ENCODE measurements around the gene SETD2. TPM values are rescaled to one million over a fixed set of nuclear protein-coding genes. Genes with fewer than 3 reads are reported as not detected.

SETD2 gene
- total RNA-seq, 2 experiments from 2014 or later = 87.3 to 87.4 TPM

DNA sequence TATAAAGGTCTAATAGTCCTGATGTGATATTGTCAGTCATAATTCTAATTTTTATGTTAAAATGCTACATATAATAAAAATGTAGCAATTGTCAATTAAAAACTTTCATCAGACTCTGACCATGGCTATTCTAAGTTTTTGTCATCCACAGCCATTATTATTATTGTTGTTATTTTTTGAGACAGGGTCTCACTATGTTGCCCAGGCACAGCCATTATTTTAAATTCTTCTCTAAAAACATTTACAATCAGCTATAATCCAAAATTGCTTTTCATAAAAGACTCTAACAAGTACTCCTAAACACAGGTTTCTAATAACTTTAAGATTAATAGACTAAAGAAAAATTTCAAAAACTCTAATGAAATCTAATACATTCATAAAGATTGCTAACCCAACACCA lies 41.0 kb upstream of the SETD2 start:
- intact Hi-C loops (cut with DNase I, micrococcal nuclease) = no loop called here
- no peaks in the 10 kb centered on the region for H3K4me1 Mint-ChIP-seq (ENCODE audit: low read depth)
- H3K27ac ChIP-seq (ENCODE audit: low read depth in 1 of 2, low read length in 2 of 2) = no peak overlapping the region
- no peaks in the 10 kb centered on the region for H3K9me3 ChIP-seq (ENCODE audit: control insufficient read depth in 1 of 2, insufficient read depth in 1 of 2, low read length in 2 of 2)
- DNase-seq (no peak), ATAC-seq (ENCODE audit: poor library complexity) (no peak)
- H3K36me3 ChIP-seq (ENCODE audit: insufficient read depth, low read length) = no peaks in the 10 kb centered on the region
- no peaks in the 10 kb centered on the region for H3K27me3 ChIP-seq (ENCODE audit: control insufficient read depth in 1 of 2, insufficient read depth in 2 of 2, low read length in 2 of 2)
- CTCF ChIA-PET = no interaction called here
- TF ChIP-seq, protein P1, sequence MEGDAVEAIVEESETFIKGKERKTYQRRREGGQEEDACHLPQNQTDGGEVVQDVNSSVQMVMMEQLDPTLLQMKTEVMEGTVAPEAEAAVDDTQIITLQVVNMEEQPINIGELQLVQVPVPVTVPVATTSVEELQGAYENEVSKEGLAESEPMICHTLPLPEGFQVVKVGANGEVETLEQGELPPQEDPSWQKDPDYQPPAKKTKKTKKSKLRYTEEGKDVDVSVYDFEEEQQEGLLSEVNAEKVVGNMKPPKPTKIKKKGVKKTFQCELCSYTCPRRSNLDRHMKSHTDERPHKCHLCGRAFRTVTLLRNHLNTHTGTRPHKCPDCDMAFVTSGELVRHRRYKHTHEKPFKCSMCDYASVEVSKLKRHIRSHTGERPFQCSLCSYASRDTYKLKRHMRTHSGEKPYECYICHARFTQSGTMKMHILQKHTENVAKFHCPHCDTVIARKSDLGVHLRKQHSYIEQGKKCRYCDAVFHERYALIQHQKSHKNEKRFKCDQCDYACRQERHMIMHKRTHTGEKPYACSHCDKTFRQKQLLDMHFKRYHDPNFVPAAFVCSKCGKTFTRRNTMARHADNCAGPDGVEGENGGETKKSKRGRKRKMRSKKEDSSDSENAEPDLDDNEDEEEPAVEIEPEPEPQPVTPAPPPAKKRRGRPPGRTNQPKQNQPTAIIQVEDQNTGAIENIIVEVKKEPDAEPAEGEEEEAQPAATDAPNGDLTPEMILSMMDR (IDR thresholded peaks at IDR 0.05) = no peak
- no peak overlapping the region for H3K4me3 Mint-ChIP-seq
- H3K36me3 Mint-ChIP-seq (ENCODE audit: low read depth) = no peaks in the 10 kb centered on the region
- H3K9me3 Mint-ChIP-seq = no peaks in the 10 kb centered on the region
- POLR2A ChIA-PET = no interaction called here
- no peaks in the 10 kb centered on the region for H3K4me1 ChIP-seq (ENCODE audit: insufficient read depth, low read length)
- no peak overlapping the region for H3K27ac Mint-ChIP-seq
- H3K27me3 Mint-ChIP-seq = no peaks in the 10 kb centered on the region
- H3K4me3 ChIP-seq (ENCODE audit: low read length) = no peak overlapping the region

DNA sequence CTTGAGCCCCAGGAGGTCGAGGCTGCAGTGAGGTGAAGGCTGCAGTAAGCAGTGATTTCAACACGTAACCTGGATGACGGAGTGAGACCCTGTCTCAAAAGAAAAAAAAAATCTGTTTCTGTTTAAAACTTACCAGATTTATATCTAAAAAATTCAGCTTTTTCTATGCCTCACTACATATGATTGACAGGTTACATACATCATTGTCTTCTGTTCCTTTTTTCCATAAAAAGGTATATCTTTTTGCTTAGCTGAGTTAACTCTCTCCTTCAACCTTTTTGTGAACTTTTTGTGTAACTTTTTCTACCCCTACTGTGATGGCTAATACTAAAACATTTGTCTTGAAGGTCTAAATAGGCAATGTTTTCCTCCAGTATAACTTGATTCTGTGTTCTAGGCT lies 38.6 kb upstream of the SETD2 start:
- no peaks in the 10 kb centered on the region for H3K36me3 ChIP-seq (ENCODE audit: insufficient read depth, low read length)
- no peak overlapping the region for H3K4me3 ChIP-seq (ENCODE audit: low read length)
- ChIA-PET CTCF (no interaction called here), POLR2A (no interaction called here)
- DNase-seq = no peak
- H3K36me3 Mint-ChIP-seq (ENCODE audit: low read depth) = no peaks in the 10 kb centered on the region
- H3K4me3 Mint-ChIP-seq = no peak overlapping the region
- no peaks in the 10 kb centered on the region for H3K27me3 ChIP-seq (ENCODE audit: control insufficient read depth in 1 of 2, insufficient read depth in 2 of 2, low read length in 2 of 2)
- no peaks in the 10 kb centered on the region for H3K4me1 ChIP-seq (ENCODE audit: insufficient read depth, low read length)
- ATAC-seq (ENCODE audit: poor library complexity) = no peak
- H3K9me3 ChIP-seq (ENCODE audit: control insufficient read depth in 1 of 2, insufficient read depth in 1 of 2, low read length in 2 of 2) = no peaks in the 10 kb centered on the region
- no peak overlapping the region for H3K27ac ChIP-seq (ENCODE audit: low read depth in 1 of 2, low read length in 2 of 2)
- TF ChIP-seq, protein P1 (IDR thresholded peaks at IDR 0.05) = no peak
- intact Hi-C loops (cut with DNase I, micrococcal nuclease) = no loop called here
- no peaks in the 10 kb centered on the region for H3K4me1 Mint-ChIP-seq (ENCODE audit: low read depth)
- no peak overlapping the region for H3K27ac Mint-ChIP-seq
- H3K27me3 Mint-ChIP-seq = no peaks in the 10 kb centered on the region
- no peaks in the 10 kb centered on the region for H3K9me3 Mint-ChIP-seq

GRCh38 chr3:47197287-47197686 lies 33.4 kb upstream of the SETD2 start:
- Histone ChIP-seq H3K36me3 (ENCODE audit: insufficient read depth, low read length) (no peaks in the 10 kb centered on the region), H3K27me3 (ENCODE audit: control insufficient read depth in 1 of 2, insufficient read depth in 2 of 2, low read length in 2 of 2) (no peaks in the 10 kb centered on the region), H3K9me3 (ENCODE audit: control insufficient read depth in 1 of 2, insufficient read depth in 1 of 2, low read length in 2 of 2) (no peaks in the 10 kb centered on the region), H3K4me3 (ENCODE audit: low read length) (no peak overlapping the region), H3K4me1 (ENCODE audit: insufficient read depth, low read length) (no peaks in the 10 kb centered on the region), H3K27ac (ENCODE audit: low read depth in 1 of 2, low read length in 2 of 2) (no peak overlapping the region)
- CTCF ChIA-PET = no interaction called here
- Mint-ChIP-seq H3K4me3 (no peak overlapping the region), H3K4me1 (ENCODE audit: low read depth) (no peaks in the 10 kb centered on the region), H3K36me3 (ENCODE audit: low read depth) (no peaks in the 10 kb centered on the region), H3K27me3 (no peaks in the 10 kb centered on the region), H3K9me3 (peaks cover 2% of the 10 kb centered on the region), H3K27ac (no peak overlapping the region)
- TF ChIP-seq, protein P1 (IDR thresholded peaks at IDR 0.05) = no peak
- POLR2A ChIA-PET = no interaction called here
- DNase-seq = no peak
- no peak for ATAC-seq (ENCODE audit: poor library complexity)
- intact Hi-C loops (cut with DNase I, micrococcal nuclease) = no loop called here

Data from CD4-positive, alpha-beta T cell (primary cell).